ENCODE results near the gene TAF15. TPM values are rescaled to one million over a fixed set of nuclear protein-coding genes. Genes with fewer than 3 reads are reported as not detected.

The TAF15 gene
- total RNA-seq, 1 donor from 2014 or later = 146 TPM

DNA sequence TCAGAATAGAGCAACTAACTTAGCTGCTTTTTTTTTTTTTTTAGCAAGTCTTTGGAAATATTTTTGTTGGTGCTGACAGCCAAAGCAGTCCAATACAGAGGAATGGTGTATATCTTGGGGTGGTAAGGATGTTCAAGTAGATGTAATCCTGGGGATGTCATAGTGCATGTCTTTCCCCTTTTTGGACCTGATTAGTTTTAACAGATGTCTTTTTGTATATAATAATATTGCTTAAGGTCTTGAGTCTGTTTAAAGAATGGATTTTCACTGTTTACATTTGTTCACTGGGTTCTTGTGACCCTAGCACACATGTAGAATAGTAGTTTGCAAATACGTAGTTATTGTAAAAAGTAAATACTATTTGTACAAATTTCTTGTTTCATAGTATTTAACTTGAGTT lies 7.9 kb downstream of the TAF15 start:
- DNase-seq (ENCODE audit: low spot score) = no peak

DNA sequence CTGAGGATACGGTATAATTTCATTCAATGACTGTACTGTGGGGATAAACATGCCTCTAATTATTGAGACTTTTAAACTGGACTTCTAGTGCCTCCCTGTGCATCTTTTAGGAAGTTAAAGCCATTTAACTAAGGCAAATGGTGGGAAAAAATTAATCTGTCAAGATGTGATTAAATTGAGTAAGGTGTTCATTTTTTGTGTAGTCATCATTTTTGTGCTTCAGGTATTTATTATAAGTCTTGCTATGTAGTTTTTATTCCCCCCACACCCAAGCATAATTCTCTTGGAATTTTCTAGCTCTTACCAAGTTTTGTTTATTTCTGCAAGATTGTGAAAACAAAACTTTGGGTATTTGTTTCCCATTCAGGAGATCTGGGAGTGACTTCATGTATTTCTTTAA lies 10.2 kb downstream of the TAF15 start:
- no peak for DNase-seq (ENCODE audit: low spot score)

DNA sequence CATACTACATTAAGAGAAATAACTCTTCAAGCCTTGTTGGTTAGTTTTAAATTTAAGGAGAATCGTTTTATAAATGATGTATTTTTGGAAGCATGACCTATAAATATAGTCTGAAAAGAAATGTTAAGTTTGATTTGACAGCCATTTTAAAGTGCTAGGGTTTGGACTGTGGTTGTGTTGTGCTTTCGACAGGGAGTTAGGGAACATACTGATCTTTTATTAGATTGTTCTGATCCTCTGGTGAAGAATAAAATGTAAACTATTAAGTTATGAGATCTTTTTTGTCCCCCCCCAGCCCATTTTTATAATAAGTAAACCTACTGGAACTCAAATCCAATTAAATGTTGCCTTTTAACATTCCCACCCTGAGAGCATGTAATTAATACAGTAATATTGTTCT lies 12.0 kb downstream of the TAF15 start:
- DNase-seq (ENCODE audit: low spot score) = no peak

DNA sequence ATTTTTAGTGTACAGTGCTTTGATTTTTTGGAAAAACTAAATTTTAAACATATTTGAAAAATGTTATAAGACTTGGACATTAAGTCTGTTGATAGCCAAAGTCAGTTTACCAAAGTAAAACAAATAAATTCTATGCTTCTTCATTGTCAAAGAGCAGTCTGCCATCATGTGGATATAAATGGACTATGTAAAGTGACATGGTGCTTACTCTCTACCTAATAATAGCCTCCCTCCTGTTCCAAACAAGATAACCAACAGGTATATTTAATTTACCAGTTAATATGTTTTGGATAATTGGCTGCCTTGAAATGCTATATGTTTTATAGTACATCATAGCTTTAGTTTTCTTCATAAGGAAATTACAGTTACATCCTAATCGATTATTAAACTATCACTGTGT lies 15.9 kb downstream of the TAF15 start:
- DNase-seq (ENCODE audit: low spot score) = no peak

DNA sequence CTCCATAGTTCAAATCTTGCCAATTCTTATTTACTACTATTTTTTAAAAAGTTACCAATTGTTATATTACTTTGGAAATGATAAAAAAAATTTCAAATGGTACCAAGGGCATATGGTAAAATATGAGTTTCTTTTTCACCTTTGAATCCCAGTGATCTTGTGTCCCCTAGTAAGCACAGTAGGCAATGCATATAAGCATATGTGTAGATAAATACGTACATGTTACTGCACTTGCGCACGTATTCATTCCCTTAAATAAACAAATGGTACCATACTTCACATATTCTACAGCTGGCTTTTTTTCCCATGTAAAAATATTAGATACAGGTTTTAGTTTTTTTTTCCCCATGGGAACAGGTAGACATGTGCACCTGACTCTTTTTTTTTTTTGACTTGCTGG lies 31.8 kb downstream of the TAF15 start:
- no peak for DNase-seq (ENCODE audit: low spot score)

DNA sequence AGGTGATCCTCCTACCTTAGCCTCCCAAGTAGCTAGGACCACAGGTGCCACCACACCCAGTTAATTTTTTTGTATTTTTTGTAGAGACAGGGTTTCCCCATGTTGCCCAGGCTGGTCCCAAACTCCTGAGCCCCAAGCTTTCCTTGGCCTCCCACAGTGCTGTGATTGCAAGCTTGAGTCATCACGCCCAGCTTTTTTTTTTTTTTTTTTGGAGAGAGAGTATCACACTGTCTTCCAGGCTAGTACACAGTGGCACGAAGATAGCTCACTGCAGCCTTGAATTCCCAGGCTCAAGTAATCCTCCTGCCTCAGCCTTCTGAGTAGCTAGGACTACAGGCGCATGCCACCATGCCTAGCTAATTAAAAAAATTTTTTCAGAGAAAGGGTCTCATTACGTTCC lies 32.2 kb downstream of the TAF15 start:
- DNase-seq (ENCODE audit: low spot score) = no peak

DNA sequence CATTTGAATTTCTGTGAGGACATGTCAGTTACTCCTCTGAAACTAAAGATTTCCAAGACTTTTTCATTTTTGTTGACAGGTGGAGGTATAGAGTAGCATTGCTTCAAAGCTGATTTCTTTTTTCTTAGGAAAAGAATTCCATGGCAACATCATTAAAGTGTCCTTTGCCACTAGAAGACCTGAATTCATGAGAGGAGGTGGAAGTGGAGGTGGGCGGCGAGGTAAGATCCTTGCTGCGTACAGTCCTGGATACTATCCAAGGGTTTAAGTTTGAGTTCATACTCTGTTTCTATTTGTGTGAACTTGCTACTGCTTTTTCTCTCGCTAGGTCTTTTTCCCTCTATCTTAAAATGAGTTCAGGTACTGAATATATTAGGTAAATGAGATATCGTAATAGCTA lies 33.0 kb downstream of the TAF15 start:
- DNase-seq (ENCODE audit: low spot score) = no peak

DNA sequence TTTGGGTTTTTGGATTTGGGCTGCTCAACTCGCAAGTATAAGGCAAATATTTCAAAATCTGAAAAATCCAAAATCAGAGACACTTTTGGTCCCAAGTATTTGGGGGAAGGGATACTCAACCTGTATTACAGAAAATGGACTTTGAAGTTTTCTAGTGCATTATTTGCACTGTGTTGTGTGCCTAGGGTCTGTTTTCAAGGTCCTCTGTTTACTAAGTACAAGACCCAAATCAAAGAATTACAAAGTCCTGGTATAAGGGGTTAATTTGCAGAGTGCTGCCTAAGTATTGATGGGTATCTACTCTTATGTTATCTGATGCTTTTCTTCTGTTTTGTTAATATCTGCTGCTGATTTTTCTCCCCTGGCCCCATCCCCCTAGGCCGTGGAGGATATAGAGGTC lies 34.4 kb downstream of the TAF15 start:
- no peak for DNase-seq (ENCODE audit: low spot score)

DNA sequence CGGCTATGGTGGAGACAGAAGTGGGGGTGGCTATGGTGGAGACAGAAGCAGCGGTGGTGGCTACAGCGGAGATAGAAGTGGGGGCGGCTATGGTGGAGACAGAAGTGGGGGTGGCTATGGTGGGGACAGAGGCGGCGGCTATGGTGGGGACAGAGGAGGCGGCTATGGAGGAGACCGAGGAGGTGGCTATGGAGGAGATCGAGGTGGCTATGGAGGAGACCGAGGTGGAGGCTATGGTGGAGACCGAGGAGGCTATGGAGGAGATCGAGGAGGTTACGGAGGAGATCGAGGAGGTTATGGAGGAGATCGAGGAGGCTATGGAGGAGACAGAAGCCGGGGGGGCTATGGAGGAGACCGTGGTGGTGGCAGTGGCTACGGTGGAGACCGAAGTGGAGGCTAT lies 35.3 kb downstream of the TAF15 start:
- no peak for DNase-seq (ENCODE audit: low spot score)

DNA sequence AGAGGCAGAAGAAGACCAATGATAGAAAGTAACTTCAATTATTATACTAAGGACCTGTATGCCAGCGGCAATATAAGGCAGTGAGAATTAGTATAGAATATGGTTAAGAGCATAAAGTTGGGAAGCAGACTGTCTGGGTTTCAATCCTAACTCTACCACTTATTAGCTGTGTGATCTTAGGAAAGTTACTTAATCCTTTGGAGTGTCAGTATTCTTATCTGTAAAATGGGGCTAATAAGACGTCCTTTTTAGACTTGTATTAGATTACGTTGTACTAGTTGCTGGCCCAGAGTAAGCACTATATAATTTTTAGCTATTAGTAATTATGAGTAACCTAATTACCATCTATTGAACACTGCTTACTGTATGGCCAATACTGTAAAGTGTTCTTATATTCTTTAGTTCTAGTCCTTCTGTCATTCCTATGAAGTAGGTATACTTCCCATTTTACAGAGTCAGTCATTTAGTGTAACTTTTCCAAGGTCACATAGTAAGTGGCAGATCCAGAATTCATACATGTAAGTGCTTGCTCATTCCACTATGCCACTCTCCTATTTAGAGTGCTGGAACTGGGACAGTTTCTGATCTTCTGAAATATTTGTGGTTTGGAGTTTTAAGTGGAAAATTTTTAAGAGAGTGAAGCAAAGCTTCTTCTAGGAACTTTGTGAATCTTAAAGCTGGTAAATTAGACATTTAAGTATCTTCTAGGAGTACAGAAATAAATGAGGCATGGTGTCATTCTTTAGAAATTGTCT lies 36.9 kb downstream of the TAF15 start:
- no peak for DNase-seq (ENCODE audit: low spot score)

DNA sequence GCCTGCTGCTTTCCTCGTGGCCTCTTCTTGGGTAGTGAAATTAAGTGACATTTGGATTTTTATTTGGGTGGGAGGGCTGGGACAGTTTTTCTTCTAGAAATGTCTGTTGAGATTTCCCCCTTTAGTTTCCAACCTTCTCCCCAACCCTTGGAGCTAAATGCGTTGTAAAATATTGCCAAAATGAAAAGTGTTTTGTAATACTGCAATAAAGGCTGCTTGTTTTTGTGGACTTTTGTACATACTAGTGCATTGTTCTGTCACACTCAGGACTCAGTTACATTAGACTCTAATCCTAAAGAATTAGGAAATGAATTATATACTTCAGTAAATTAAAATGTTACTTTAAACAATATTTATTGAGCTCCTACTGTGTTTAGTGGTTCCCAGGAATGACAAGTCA lies 37.7 kb downstream of the TAF15 start:
- no peak for DNase-seq (ENCODE audit: low spot score)

DNA sequence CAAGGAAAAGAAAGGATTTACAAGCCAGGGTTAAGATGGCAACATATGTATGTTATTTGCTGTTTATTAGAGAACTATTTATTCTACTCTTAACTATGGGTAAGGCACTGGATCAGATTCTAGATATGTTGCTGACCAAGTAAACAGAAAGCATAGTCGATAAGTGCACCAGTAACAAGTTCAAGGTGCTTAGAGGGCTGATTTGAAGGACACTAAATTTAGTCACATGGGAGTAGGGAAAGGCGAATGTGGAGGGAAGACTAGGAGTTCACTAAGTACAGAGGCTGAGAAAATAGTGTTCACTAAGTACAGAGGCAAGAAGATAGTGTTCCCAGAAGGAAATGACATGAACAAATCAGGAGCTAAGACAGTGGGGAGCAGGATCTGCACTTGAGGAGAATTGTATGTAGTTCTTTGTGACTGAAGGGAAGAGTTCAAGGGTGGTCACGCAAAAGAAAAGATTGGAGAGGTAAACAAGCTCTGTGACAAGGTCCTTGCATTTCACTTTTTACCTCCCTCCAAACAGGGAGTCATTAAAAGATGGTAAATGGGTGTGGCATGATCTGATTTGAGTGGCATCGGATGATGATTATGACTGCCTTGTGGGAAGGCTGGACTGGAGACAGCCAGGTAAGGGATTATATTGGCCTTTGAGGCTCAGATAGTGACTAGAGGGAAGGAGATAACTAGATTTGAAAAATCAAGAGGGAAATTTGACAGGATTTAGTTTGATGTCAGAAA lies 38.5 kb downstream of the TAF15 start:
- no peak for DNase-seq (ENCODE audit: low spot score)

DNA sequence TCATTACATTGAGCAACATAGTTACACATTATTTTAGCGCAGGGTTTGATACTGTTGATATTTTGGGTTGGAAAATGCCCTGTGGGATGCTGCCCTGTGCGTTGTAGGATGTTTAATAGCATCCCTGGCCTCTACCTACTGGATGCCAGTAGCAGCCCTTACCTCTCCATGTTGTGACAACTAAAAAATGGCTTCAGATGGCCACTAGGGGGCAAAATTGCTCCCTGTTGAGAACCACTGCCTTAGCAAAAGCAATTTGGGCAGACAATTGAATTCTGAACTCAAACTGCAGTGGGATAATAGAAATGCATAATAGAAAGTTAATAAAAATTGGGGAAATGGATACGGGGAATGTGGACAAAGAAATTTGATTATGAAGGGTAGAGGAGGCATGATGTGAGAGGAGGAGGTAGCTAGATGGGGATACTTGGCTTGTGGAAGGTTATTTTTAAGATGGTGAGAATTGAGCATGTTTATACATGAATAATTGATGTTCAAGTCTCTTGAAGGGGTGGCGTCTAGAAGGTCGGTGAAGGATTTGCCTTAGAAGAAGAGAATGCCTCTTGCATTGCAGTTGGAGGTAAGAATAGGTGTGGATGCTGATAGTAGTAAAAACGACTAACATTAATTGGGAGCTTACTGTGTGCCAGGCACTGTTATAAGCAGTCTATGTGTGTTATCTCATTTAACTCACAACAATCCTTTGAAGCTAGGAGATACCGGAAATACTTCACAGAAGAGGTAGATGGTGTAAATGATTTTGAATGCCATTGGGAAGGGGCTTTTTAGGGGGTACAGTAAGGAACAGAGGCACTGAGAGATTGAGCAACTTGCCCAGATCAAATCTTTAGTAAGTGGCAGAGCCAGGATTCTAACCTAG lies 40.4 kb downstream of the TAF15 start:
- DNase-seq (ENCODE audit: low spot score) = no peak

DNA sequence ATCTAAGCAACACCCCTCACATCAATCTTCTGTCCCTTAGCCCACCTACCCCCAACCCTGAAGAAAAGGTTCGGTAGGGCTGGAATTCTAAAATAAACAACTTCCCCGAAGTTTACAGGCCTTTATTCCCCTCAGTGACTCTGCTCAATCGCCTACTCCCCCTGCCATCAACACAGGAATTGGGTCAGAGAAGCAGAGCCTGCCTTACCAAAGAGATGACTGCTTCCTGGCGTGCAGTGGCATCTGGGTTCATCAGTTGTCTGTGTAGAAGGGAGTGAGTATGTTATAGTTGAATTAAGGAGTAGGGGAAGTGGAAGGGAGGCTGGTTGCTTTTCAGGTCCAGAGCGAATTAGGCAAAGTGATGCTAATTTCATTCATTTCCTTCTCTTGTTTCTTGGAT lies 46.7 kb downstream of the TAF15 start:
- DNase-seq (ENCODE audit: low spot score) = no peak

DNA sequence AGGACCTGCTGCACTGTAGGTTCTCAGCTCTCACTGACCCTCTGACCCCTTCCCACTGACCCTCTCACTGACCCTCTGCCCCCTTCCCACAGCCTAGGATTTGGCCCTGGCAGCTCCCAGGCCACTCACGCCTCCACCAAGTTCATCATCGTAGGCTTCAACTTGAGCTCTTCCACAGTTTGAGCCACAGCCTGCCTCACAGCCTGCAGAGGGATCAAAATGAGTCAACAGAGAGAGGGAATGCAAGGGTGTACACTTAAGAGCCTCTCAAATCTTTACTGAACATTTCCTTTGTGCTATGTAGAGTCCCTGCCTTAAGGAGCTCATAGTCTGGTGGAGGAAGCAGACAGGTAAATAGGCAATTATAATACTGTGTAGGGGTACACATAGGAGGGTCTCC lies 47.3 kb downstream of the TAF15 start:
- DNase-seq (ENCODE audit: low spot score) = no peak

DNA sequence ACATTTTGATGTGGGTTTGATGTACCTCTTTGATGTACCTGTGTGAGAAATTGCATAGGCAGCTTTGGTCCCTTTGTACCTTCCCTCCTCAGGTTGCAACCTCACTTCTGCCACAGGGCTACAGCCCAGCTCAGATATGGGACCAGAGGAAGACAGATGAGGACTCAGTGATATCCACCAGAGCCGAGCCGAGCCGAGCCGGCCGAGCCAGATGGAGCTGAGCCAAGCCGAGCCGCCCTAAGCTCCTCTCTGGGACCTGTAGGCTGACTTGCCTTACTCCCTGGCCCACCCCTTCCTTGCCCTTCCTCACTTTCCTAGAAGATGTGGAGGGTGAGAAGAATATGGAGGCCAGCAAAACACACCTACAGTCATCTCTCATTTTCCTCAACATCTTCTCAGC lies 55.6 kb downstream of the TAF15 start:
- no peak for DNase-seq (ENCODE audit: low spot score)

DNA sequence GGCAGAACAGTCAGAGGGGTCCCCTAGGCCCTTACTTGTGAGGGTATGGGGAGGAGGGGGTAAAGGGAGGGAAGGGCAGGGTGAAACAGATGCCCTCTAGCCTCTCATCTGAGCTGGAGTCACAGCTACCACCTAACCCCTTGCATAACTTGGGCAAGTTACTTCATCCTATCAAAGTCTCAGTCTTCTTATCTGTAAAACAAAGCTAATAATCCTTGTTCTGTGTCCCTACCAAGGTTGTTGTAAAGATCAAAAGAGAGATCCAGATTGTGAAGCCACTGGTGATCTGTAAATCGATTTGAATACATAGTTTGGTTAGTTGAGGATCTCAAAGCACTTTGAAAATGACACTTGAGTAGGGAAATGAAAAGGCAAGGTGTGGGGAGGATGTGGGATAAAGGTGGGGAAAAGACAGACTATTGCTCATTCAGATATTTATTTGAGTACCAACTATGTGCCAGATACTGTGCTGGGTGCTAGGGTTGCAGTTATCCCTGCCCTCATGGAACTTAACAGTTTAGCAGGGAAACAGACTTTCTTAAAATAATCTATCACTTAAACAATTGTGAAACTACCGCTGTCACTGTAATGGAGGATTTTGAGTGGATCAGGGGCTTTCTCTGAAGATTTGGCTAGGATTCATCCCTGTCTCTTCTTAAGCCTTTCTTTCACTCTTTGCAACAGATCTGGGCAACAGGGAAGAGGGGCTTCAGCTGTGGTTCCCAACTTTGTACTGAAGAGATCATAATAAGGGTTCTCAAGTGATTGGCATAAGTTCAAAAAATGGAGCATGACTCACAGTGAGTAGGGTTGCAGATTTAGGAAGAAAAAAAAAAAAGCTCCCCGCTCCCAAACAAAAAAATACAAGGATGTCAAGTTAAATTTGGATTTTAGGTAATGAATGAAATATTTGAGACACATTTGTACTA lies 56.4 kb downstream of the TAF15 start:
- no peak for DNase-seq (ENCODE audit: low spot score)

DNA sequence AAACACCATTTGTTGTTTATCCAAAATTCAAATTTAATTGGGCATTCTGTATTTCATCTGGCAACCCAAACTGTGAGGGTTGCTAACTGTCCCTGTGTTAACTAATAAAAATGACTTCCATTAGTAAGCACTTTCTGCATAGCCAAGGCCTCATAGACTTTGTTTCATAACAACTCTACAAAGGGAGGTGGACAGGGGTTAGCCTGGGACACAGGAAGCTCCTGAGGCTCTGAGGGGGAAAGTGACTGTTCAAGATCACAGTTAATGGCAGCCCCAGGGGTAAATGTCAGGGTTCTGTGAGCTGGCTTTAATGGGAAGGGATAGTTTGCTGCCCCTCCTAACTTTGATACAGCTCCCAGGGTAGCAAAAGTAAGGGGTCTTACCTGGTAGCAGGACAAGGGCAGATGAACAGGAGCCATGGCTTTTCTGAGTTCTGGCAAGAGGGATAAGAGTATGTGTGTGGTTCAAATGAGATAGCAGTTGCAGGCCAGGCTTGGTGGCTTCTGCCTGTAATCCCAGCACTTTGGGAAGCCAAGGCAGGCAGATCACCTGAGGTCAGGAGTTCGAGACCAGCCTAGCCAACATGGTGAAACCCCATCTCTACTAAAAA lies 57.2 kb downstream of the TAF15 start:
- DNase-seq (ENCODE audit: low spot score) = no peak

DNA sequence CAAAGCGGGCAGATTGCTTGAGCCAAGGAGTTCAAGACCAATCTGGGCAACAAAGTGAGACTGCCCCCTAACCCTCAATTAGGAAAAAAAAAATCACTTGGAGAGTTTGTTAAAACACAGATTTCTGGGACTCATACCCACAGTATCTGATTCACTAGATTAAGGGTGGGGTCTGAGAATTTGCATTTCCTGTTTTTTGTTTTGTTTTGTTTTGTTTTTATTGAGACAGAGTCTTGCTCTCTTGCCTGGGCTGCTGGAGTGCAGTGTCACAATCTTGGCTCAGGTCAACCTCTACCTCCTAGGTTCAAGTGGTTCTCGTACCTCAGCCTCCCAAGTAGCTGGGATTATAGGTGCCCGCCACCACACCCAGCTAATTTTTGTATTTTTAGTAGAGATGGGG lies 58.3 kb downstream of the TAF15 start:
- no peak for DNase-seq (ENCODE audit: low spot score)

DNA sequence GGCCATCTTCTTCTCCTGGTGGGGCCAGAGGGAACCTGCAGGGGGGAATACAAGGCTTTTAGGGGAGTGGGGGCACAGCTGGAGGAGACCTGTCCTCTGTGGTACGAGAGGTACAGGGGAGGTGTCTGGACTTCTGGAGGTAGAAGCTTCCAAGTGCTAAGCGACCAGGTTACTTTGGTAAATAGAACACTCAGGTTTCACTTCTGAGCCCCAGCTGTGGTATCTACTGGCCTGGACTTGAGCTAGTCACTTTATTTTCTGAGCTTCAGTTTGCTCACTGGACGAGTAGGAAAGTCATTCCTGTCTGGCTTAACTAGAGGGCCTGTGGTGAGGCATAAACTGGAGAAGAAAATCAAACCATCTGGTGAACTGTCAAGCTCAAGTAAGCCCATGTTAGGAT lies 59.5 kb downstream of the TAF15 start, which contains the start of gene HEATR9:
Gene HEATR9, minus strand, starts transcription at position 155 of the 400 bp plus-strand sequence. Its CDS starts 149 bp downstream, at position 6.
- no peak for DNase-seq (ENCODE audit: low spot score)
